Uterus (tissue), 2 donors: ENCODE measurements around the gene TPR.

ENCODE experiments used
- POLR2A ChIP-seq, 2 donors: fragments of 450-650 bp; IDR thresholded peaks; one replicate each; pipeline ENCODE4 v1.6.1; 2016; ENCODE audit warnings: antibody characterized with exemption in 2 of 2, mild to moderate bottlenecking in 1 of 2, moderate library complexity in 1 of 2
- TF ChIP-seq, protein P1 (sequence below), 4 experiments: fragments of 200-600 bp in 2 of 4; fragments of 450-650 bp in 2 of 4; sonication (generic) in 2 of 4; IDR thresholded peaks; one replicate each; pipeline ENCODE4 v1.5.1; 2016 to 2019; ENCODE audit warnings: antibody characterized with exemption in 4 of 4, mild to moderate bottlenecking in 2 of 4, moderate library complexity in 1 of 4

GRCh38 chr1:186297439-186298045 lies 77.5 kb downstream of the TPR start:
- TF ChIP-seq, protein P1, sequence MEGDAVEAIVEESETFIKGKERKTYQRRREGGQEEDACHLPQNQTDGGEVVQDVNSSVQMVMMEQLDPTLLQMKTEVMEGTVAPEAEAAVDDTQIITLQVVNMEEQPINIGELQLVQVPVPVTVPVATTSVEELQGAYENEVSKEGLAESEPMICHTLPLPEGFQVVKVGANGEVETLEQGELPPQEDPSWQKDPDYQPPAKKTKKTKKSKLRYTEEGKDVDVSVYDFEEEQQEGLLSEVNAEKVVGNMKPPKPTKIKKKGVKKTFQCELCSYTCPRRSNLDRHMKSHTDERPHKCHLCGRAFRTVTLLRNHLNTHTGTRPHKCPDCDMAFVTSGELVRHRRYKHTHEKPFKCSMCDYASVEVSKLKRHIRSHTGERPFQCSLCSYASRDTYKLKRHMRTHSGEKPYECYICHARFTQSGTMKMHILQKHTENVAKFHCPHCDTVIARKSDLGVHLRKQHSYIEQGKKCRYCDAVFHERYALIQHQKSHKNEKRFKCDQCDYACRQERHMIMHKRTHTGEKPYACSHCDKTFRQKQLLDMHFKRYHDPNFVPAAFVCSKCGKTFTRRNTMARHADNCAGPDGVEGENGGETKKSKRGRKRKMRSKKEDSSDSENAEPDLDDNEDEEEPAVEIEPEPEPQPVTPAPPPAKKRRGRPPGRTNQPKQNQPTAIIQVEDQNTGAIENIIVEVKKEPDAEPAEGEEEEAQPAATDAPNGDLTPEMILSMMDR (IDR thresholded peaks at IDR 0.05): no peak
- TF ChIP-seq POLR2A (IDR thresholded peaks at IDR 0.05): no peak
